T47D (cell line): Measurements from ENCODE around the gene PDPK1.
A peak's percentile ranks its signal among the peaks of the same experiment; 100 is the strongest.

Experiments used
- DNase-seq, 2 experiments: peaks; one replicate each; pipeline versions ENCODE4 v3.0.0 to v3.0.0-alpha.2; 2011 to 2012; ENCODE audit warnings: low read depth in 1 of 2, low spot score in 1 of 2
- JUND ChIP-seq: IDR thresholded peaks from 2 replicates; pipeline ENCODE4 v1.6.1; 2012; ENCODE audit warnings: low read depth
- in situ Hi-C: cut with HindIII; loops from 2 replicates; pipeline ENCODE4 v1.10.0; 2016; ENCODE audit warnings: low sequenced_read_pairs, low pct_unique_long_range_greater_than_20kb

Gene PDPK1

DNA sequence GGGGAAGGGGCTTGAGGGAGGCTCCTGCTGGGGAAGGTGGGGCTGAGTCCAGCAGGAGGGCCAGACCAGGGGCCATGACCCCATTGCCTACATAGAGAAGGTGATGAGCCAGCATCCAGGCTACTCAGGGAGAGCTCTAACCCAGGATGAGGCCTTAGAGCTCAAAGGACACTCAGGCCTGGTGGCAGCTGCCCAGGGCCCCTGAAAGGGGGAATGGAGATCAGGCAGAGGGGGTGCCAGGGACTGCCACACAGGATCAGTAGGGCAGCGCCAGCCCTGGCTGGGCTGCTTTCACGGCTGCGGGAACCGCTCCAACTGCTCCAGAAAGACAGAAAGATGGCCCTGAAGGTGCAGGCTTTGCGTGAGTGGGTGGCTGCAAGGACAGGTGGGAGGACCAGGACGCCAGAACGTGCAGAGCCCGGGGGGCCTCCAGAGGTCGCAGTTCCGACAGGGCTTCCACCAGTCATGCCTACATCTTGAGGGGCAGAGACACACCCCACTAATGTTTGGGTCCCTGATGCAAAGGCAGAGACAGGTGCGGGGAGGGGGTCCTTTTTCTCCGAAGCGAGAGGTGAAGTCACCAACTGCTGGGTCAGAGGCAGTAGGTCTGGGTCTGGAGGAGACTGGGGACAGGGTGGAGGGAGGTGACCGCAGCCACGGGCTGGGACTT is 25.0 kb upstream of the PDPK1 start:
- no peak for DNase-seq
- TF ChIP-seq JUND, result no peak
- in situ Hi-C loops, result no loop called here

DNA sequence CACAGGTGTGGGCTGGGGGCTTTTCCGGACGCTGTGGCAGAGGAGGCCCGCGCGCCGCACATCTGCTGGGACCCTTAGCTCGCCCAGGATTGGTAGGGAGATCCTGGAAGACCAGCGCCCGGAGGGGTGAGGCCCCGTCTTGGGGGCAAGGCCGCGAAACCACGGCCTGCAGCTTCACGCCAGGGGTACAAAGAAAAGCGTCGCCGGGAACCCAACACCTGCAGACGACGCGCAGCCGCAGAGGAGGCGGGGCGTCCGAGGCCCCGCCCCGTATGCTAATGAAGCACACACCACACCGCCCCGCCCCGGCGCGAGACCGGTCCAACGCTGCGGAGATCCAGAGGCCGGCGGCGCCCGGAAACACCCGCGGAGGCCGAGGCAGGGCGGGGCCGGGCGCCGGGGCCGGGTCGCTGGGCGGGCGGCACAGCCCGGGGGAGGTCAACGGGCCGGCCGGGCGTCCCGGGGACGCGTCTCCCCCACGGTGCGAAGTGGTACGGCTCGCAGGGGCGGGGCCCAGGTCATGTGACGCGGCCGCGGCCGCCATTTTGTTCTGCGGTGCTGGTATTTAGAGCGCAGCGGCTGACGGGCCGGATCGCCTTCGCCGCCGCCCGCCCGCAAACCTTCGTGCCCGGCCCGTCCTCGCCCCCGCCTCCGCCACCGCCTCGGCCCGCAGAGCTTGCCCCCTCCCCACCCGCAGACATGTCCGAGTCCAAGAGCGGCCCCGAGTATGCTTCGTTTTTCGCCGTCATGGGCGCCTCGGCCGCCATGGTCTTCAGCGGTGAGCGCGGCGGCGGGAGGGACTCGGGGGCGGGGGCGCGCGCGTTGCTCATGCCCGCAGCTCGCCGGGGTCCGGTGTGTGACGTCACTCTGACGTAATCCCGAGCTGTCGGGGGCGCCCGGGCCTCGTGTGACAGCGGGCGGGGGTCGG is 24.2 kb upstream of the PDPK1 start, which contains the start of gene ATP6V0C:
Gene ATP6V0C, plus strand, starts transcription at position 548 of the 928 bp plus-strand sequence. Its CDS starts 152 bp downstream, at position 700.
- no peak for TF ChIP-seq JUND
- DNase-seq, result peak; percentile 96 to 98
- in situ Hi-C loops, result no loop called here

DNA sequence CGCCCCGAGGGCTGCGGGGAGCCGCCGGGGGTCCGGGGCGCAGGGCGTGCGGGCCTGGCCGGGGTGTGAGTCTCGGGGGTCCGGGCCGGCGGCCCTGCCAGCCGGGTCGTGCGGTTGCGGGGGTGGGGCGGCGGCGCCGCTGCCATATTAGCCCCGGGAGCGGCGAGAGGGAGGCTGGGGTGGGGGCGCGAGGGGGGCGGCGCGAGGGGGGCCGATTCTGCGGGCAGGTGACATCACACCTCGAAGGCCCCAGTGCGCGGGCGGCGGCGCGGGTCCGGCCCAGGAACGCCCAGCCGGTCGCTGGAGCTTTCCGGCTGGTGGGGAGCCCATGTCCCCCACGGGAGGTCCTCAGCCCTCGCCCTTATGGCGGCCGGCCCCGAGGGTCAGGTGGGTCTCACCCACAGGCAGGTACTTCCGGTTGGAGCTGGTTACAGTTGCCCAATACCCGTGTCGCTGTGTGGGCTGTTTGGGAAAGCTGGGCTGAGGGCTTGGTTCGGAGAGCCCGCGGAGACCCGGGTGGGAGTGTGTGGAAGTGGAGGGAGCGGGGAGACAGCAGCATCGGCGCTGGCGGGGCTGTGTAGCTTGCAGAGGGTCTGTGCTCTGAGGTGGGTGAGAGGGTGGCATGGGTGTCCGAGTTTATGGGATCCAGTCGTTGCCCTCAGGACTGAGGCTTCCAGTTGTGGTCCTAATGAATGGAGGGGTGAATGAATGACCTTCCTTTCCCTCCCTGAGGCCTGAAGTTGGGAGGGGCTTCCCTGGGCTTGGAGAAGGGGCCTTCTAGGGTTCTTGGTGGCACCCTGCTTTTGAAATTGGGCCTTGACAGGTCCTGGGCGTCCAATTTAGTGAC is 23.3 kb upstream of the PDPK1 start:
- no peak for DNase-seq
- in situ Hi-C loops, result no loop called here
- TF ChIP-seq JUND, result no peak

DNA sequence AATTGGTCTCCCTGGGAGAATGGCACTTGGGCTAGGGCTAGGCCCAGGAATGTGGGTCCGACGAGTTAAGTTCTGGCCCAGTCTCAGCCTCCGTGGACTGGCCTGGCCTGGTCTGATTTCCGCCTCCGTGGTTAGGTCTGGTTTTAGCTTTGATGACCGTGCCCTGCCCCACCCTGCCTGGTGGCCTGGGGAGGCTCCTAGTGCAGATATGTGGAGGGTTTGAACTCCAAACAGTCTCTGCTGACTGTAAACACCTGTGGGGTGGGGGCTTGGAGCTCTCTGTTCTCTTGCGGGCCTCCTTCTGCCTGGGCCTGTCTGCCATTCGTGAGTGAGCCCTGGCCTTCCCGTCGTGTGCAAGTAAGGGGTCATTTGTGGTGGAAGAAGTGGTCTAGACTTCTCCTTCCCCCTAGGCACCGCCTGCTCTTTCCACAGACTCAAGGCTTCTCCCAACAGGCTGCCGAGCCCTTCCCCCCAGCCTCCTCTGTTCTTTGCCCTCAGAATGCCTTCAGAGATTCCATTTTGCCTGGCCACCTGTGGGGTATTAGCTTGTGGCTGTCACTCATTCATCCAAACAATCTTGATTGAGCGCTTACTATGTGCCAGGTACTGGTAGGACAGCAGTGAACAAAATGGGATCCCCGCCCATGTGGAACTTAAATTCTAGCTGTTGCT is 22.5 kb upstream of the PDPK1 start:
- in situ Hi-C loops, result no loop called here
- no peak for DNase-seq
- TF ChIP-seq JUND, result no peak

DNA sequence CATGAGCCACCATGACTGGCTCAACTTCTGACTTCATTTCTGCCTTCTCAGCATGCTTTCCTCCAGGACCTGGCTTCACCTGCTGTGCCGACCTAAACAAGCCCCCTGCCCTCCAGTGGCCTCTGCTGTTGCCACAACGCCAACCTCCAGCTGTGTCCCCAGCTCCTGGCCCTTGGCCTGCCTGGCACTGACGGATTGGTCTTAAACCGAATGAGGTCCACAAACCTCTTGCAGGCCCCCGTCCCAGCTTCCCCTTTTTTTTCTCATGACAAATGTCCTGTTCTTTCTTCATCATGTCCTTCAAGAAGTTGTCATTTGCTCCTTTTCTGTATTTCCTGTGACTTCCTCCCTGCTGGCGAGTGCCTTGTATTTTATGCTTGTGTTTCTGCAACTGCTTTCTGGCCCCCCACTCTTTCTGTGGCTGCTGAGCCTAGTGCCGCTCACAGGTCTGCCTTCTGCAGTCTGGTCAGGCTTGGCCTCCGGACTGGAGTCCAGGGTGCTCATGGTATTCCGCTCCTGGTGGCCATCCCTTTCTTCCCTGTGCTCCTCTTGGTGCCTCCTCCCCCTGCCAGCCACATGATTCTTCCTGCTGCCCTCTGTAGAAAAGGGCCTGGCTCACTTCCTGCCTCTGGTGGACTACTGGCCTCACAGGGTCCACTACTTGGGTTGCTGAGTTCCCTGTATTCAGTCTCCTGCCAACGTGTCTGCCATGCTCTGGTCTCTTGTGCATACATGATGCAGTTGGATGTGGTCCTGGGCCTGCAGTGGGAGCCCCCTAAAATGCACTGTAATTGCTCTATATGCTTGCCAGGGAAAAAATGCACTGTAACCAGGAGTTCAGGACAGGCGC is 21.2 kb upstream of the PDPK1 start:
- no peak for TF ChIP-seq JUND
- in situ Hi-C loops, result no loop called here
- DNase-seq, result no peak

DNA sequence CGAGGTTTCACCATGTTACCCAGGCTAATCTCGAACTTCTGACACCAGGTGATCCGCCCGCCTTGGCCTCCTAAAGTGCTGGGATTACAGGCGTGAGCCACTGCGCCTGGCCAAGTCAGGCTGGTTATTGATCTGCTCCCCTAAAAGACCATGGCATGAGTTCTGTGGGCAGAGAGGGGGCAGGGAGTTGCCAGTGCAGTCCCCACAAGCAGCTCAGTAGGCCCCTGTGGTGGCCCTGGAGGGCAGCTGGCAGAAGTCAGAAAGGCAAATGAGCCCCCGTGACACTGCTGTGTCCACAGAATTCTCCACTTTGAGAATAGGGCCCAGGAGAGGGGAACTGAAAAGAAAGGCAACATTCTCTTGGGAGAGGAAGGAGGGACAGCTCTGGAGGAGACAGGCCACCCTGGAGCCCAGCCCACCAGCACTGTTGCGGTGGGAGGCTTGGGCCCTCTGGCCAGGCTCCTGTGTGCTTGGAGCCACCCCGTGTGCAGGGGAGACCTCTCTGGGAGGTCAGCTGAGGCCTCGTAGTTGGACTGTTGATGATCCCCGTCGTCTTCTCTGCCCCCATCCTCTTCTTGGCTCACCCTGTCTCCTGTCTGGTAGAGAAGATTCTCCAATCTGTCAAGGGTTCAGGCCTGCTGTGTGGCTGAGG is 19.7 kb upstream of the PDPK1 start:
- in situ Hi-C loops, result no loop called here
- no peak for DNase-seq

DNA sequence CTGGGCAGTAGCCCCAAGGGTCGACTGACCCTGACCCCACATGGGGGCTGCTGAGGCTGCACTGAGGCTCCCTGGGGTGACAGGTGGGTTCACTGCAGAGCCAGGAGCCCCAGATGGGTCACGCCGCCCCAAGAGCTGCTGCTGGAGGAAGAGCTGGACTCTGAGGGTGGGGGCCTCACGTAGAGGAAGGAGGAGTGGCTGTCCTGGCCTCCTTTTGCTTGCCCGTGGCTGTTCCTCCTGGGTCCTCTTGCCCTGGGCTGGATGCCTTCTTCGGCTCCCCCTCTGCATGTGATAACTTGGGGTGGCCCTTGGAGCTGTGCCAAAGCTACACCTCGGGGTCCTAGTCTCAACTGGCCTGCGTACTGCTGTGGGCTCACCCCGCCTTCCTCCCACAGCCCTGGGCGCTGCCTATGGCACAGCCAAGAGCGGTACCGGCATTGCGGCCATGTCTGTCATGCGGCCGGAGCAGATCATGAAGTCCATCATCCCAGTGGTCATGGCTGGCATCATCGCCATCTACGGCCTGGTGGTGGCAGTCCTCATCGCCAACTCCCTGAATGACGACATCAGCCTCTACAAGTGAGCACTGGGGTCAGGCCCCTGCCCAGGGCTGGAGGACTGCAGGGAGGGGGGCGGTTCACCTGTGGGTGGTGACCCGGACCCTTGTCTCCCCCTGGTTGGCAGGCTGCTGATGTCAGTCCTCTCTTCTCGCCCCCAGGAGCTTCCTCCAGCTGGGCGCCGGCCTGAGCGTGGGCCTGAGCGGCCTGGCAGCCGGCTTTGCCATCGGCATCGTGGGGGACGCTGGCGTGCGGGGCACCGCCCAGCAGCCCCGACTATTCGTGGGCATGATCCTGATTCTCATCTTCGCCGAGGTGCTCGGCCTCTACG is 18.8 kb upstream of the PDPK1 start:
- DNase-seq, result no peak
- TF ChIP-seq JUND, result no peak
- in situ Hi-C loops, result no loop called here

More for the DNA sequence above, 19.7 kb upstream of the PDPK1 start:
- TF ChIP-seq JUND, result no peak

DNA sequence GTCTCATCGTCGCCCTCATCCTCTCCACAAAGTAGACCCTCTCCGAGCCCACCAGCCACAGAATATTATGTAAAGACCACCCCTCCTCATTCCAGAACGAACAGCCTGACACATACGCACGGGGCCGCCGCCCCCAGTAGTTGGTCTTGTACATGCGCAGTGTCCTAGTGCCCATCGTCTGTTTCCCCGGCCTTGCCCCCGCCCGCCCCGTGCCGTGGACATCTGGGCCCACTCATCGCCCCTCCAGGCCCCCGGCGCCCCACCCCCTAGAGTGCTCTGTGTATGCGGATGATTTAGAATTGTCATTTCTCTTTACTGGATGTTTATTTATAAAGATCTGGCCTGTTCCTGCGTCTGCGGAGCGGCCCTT is 18.1 kb upstream of the PDPK1 start:
- DNase-seq, result no peak
- in situ Hi-C loops, result no loop called here
- TF ChIP-seq JUND, result no peak

DNA sequence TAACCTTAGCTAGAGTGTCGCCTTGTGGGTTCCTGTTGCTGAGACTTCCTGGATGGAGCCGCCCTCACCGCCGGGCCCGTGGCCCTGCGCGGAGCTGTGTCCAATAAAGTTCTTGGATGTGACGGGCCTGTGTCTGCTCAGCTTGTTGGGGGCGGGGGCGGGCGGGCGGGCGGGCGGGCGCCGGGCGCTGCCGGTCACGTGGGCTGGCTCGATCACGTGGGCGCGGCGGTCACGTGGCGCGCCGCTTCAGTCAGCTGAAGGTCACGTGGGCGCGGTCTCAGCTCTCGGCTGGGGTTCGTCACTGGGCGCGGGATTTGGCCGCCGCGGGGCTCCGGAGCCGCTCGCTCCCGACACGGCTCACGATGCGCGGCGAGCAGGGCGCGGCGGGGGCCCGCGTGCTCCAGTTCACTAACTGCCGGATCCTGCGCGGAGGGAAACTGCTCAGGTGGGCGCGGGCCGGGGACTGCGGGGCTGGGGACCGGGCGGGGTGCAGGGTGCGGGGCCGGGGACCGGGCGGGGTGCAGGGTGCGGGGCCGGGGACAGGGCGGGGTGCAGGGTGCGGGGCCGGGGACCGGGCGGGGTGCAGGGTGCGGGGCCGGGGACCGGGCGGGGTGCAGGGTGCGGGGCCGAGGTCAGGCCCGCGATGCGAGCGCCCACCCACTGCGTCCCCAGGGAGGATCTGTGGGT is 17.6 kb upstream of the PDPK1 start, which contains the start of gene AMDHD2:
Gene AMDHD2, plus strand, starts transcription at position 275 of the 687 bp plus-strand sequence. Its CDS starts 88 bp downstream, at position 363.
- in situ Hi-C loops, result no loop called here
- peak; percentile 95 to 97 for DNase-seq
- no peak for TF ChIP-seq JUND
